ENCODE data around the gene CD244. TPM values are rescaled to one million over a fixed set of nuclear protein-coding genes. Genes with fewer than 3 reads are reported as not detected.

The CD244 gene
- polyA plus RNA-seq, 2 of the 4 experiments (the other 2 are of a cell fraction): 0.03 TPM; not detected in 1

DNA sequence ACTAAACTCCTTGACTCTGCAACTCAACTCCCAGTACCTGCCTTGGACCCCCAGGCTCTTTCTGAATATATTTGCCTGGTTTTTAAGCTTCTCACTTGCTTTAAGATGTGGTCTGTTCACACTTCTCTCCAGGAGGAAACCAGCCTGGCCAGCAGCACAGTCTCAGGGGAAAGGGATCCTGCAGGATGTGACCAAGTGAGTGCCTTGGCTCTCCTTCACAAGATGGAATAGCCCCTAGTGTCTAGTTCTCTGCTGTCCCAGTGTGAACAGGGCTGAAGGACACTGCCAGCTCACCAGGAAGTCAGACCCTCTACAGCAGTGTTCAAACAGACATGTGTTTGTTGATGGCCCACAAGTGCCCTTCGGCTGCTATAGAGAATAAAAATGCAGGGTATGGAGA lies 32.9 kb downstream of the CD244 start:
- CTCF ChIA-PET: interaction anchor here (0.5 to 4.3 kb wide), 26 partner anchors 10 to 1718 kb away, joined by 3 to 48 read pairs (median 5); partner anchors contain the start of gene ITLN2
- TF ChIP-seq MYC (IDR thresholded peaks at IDR 0.05; ENCODE audit: borderline replicate concordance, low read length): no peak
- TF ChIP-seq EHMT2 (IDR thresholded peaks at IDR 0.05; ENCODE audit: low read depth): no peak
- TF ChIP-seq BHLHE40 (IDR thresholded peaks at IDR 0.05; ENCODE audit: low read depth, low read length): no peak
- TF ChIP-seq CHD4 (IDR thresholded peaks at IDR 0.05; ENCODE audit: borderline replicate concordance): no peak
- TF ChIP-seq, protein P1, sequence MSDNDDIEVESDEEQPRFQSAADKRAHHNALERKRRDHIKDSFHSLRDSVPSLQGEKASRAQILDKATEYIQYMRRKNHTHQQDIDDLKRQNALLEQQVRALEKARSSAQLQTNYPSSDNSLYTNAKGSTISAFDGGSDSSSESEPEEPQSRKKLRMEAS (IDR thresholded peaks at IDR 0.05): no peak
- TF ChIP-seq ESRRA (IDR thresholded peaks at IDR 0.05; ENCODE audit: borderline replicate concordance, low read length): no peak
- TF ChIP-seq EHF (CRISPR knock-in tag; IDR thresholded peaks at IDR 0.05): no peak
- Histone ChIP-seq H3K9me3 (no peaks in the 10 kb centered on the region), H3K4me1 (peaks cover 25% of the 10 kb centered on the region), H3K4me2 (no peak overlapping the region), H3K4me3 (no peak overlapping the region), H3K27ac (peak overlapping the region in 1 of 2 experiments; percentile 47; a peak in 1 of 6 replicates)
- POLR2A ChIA-PET: no interaction called here
- FAIRE-seq (no peak), DNase-seq (ENCODE audit: low read depth in 1 of 2, low spot score in 1 of 2) (no peak), ATAC-seq (no peak)
- 92% methylated on average over 1 of the region's 1 CpG for WGBS (ENCODE audit: missing lambda C conversion rate)

DNA sequence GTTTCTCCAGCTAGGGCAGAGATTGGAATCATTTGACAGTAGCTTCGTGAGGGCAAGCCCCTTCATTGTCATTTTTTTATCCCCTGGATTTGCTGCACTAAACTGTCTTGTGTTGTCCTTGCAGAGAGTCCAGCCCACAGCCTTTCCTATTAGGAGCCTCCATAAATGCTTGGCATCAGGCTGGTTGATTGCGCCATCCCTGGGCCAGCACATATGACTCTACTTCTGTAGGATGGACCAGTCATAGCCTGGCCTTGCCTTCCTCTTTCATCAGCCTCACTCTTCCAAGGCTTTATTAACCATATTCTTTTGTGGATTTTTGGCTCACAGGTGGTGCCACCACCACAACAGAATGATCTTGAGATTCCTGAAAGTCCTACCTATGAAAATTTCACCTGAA lies 35.3 kb downstream of the CD244 start:
- DNase-seq (ENCODE audit: low read depth in 1 of 2, low spot score in 1 of 2) (peak in 1 of 2 experiments; percentile 26), FAIRE-seq (no peak), ATAC-seq (no peak)
- POLR2A ChIA-PET: no interaction called here
- Histone ChIP-seq H3K9me3 (no peaks in the 10 kb centered on the region), H3K4me2 (peak overlapping the region; percentile 50; the same call in 2 of the 3 replicates), H3K27ac (peak overlapping the region; percentile 64 to 81), H3K4me1 (peaks cover 25% of the 10 kb centered on the region), H3K4me3 (no peak overlapping the region)
- 89% methylated on average over 2 of the region's 2 CpGs for WGBS (ENCODE audit: missing lambda C conversion rate)
- CTCF ChIA-PET: interaction anchor here (0.6 to 6.5 kb wide), 6 partner anchors 7 to 517 kb away, joined by 3 to 23 read pairs (median 6); no protein-coding TSS in a partner anchor
- TF ChIP-seq JUNB (IDR thresholded peaks at IDR 0.05) (no peak), SMC3 (IDR thresholded peaks at IDR 0.05) (no peak), CEBPB (IDR thresholded peaks at IDR 0.05) (peak; percentile 69 to 83; a peak in 3 of 4 replicates), ESRRA (IDR thresholded peaks at IDR 0.05; ENCODE audit: borderline replicate concordance, low read length) (no peak), BHLHE40 (IDR thresholded peaks at IDR 0.05; ENCODE audit: low read depth, low read length) (no peak)

DNA sequence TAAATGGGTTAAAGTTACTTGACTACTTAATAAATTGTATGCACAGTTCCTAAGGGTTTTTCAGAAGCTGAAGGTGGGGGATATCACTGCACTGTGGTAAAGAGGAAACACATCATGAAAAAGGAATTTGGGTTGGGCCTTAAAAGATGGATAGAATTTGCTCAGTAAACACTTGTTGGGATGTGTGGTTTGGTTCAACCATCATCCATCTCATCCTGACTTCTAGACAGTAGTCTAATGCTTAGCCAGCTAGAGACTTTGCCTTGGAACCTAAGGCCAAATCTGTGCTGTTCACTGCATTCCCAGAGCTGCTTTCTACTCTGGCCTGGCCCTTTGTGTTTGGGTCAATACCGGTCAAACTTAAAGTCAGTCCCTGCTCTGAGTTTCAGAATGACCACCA lies 36.1 kb downstream of the CD244 start:
- Histone ChIP-seq H3K27ac (peak overlapping the region; percentile 64 to 81), H3K4me3 (no peak overlapping the region), H3K4me1 (peaks cover 25% of the 10 kb centered on the region), H3K4me2 (peak overlapping the region; percentile 50), H3K9me3 (no peaks in the 10 kb centered on the region)
- DNase-seq (ENCODE audit: low read depth in 1 of 2, low spot score in 1 of 2): peak; percentile 47 to 82
- peak; percentile 62 to 87 for ATAC-seq
- peak; percentile 26; the same call in 1 of the 2 replicates for TF ChIP-seq GATA3 (IDR thresholded peaks at IDR 0.05; ENCODE audit: borderline replicate concordance)
- no peak for TF ChIP-seq FOSL2 (IDR thresholded peaks at IDR 0.05)
- TF ChIP-seq FOSL2 (CRISPR knock-in tag; IDR thresholded peaks at IDR 0.05): peak; percentile 58
- TF ChIP-seq, protein P2, sequence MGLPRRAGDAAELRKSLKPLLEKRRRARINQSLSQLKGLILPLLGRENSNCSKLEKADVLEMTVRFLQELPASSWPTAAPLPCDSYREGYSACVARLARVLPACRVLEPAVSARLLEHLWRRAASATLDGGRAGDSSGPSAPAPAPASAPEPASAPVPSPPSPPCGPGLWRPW (IDR thresholded peaks at IDR 0.05): no peak
- TF ChIP-seq ZFP36 (IDR thresholded peaks at IDR 0.05; ENCODE audit: borderline replicate concordance, partially characterized antibody): no peak
- TF ChIP-seq EP300 (IDR thresholded peaks at IDR 0.05): no peak; a peak in 1 of 5 replicates
- TF ChIP-seq ZC3H11A (IDR thresholded peaks at IDR 0.05): no peak
- TF ChIP-seq CBX8 (IDR thresholded peaks at IDR 0.05): no peak
- TF ChIP-seq HOXB5 (CRISPR knock-in tag; IDR thresholded peaks at IDR 0.05): no peak
- TF ChIP-seq, protein P1 (IDR thresholded peaks at IDR 0.05): peak; percentile 41
- WGBS (ENCODE audit: missing lambda C conversion rate): 6% methylated on average over 1 of the region's 1 CpG
- POLR2A ChIA-PET: interaction anchor here (0.6 kb wide), 1 partner anchor 57 kb away, joined by 3 read pairs; no protein-coding TSS in a partner anchor
- no peak for FAIRE-seq
- CTCF ChIA-PET: interaction anchor here (0.6 to 6.5 kb wide), 9 partner anchors 8 to 164 kb away, joined by 3 to 23 read pairs (median 4); no protein-coding TSS in a partner anchor

DNA sequence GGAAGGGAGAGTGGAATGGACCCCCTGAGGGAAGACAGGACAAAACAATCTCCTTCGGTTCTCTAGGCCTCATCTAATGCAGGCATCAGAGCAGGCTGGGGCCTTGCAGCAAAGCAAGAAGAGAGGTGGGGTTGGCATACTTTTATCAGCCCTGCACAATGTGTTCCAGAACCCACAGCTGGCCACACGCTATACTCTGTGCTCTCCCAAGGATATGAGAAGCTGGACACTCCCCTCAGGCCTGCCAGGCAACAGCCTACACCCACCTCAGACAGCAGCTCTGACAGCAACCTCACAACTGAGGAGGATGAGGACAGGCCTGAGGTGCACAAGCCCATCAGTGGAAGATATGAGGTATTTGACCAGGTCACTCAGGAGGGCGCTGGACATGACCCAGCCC lies 39.4 kb downstream of the CD244 start:
- DNase-seq (ENCODE audit: low read depth in 1 of 2, low spot score in 1 of 2) (no peak), ATAC-seq (no peak), FAIRE-seq (no peak)
- no peaks in the 10 kb centered on the region for H3K9me3 ChIP-seq
- H3K4me2 ChIP-seq: no peak overlapping the region
- ChIA-PET CTCF (interaction anchor here (1.3 to 6.5 kb wide), 4 partner anchors 11 to 142 kb away, joined by 5 to 23 read pairs (median 6); no protein-coding TSS in a partner anchor), POLR2A (no interaction called here)
- no peak overlapping the region for H3K4me3 ChIP-seq
- peaks cover 30% of the 10 kb centered on the region for H3K4me1 ChIP-seq
- 76% methylated on average over 3 of the region's 3 CpGs for WGBS (ENCODE audit: missing lambda C conversion rate)
- no peak overlapping the region for H3K27ac ChIP-seq
- TF ChIP-seq RFX5 (IDR thresholded peaks at IDR 0.05) (no peak), JUNB (IDR thresholded peaks at IDR 0.05) (no peak), ZFP36 (IDR thresholded peaks at IDR 0.05; ENCODE audit: borderline replicate concordance, partially characterized antibody) (no peak), GATA3 (IDR thresholded peaks at IDR 0.05; ENCODE audit: borderline replicate concordance) (no peak), RCOR1 (IDR thresholded peaks at IDR 0.05; ENCODE audit: low read depth, low read length) (no peak), TFCP2L1 (CRISPR knock-in tag; IDR thresholded peaks at IDR 0.05) (no peak), FOXS1 (CRISPR knock-in tag; IDR thresholded peaks at IDR 0.05) (no peak), POLR2A (IDR thresholded peaks at IDR 0.05; ENCODE audit: low read length) (no peak), JUN (IDR thresholded peaks at IDR 0.05) (no peak)
- TF ChIP-seq, protein P3, sequence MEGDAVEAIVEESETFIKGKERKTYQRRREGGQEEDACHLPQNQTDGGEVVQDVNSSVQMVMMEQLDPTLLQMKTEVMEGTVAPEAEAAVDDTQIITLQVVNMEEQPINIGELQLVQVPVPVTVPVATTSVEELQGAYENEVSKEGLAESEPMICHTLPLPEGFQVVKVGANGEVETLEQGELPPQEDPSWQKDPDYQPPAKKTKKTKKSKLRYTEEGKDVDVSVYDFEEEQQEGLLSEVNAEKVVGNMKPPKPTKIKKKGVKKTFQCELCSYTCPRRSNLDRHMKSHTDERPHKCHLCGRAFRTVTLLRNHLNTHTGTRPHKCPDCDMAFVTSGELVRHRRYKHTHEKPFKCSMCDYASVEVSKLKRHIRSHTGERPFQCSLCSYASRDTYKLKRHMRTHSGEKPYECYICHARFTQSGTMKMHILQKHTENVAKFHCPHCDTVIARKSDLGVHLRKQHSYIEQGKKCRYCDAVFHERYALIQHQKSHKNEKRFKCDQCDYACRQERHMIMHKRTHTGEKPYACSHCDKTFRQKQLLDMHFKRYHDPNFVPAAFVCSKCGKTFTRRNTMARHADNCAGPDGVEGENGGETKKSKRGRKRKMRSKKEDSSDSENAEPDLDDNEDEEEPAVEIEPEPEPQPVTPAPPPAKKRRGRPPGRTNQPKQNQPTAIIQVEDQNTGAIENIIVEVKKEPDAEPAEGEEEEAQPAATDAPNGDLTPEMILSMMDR (IDR thresholded peaks at IDR 0.05): no peak
- TF ChIP-seq, protein P4, sequence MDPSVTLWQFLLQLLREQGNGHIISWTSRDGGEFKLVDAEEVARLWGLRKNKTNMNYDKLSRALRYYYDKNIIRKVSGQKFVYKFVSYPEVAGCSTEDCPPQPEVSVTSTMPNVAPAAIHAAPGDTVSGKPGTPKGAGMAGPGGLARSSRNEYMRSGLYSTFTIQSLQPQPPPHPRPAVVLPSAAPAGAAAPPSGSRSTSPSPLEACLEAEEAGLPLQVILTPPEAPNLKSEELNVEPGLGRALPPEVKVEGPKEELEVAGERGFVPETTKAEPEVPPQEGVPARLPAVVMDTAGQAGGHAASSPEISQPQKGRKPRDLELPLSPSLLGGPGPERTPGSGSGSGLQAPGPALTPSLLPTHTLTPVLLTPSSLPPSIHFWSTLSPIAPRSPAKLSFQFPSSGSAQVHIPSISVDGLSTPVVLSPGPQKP (IDR thresholded peaks at IDR 0.05; ENCODE audit: low read depth, low read length): no peak
- TF ChIP-seq, protein P5, sequence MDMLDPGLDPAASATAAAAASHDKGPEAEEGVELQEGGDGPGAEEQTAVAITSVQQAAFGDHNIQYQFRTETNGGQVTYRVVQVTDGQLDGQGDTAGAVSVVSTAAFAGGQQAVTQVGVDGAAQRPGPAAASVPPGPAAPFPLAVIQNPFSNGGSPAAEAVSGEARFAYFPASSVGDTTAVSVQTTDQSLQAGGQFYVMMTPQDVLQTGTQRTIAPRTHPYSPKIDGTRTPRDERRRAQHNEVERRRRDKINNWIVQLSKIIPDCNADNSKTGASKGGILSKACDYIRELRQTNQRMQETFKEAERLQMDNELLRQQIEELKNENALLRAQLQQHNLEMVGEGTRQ (IDR thresholded peaks at IDR 0.05): no peak
